ENCODE results near the gene CDC27.

DNA sequence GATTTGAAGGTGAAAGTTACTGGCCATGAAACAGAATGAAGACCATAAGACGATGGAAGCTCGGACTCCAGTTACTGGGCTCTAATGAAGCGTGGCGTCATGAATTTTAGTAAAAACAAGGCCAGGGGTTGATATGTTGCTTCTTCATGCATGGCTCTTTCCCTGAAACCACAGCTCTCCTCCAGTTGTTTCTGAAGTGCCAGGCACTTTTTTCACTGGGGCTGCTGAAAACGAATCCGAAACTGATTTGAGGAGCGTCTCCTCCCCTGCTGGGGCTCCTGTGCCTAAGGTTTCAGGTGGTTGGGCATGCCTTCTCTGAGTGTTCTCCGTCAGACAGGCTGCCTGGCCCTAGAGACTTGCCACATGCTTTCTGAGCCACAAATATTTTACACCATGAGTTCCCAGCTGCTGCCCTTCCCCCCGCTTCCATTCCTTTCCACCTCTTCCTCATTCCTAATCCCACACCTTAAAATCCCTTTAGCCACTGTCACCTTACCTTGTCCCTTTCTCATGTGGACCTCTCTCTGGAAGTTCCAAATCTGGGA is 16.4 kb upstream of the CDC27 start:
- TF ChIP-seq, protein P1, sequence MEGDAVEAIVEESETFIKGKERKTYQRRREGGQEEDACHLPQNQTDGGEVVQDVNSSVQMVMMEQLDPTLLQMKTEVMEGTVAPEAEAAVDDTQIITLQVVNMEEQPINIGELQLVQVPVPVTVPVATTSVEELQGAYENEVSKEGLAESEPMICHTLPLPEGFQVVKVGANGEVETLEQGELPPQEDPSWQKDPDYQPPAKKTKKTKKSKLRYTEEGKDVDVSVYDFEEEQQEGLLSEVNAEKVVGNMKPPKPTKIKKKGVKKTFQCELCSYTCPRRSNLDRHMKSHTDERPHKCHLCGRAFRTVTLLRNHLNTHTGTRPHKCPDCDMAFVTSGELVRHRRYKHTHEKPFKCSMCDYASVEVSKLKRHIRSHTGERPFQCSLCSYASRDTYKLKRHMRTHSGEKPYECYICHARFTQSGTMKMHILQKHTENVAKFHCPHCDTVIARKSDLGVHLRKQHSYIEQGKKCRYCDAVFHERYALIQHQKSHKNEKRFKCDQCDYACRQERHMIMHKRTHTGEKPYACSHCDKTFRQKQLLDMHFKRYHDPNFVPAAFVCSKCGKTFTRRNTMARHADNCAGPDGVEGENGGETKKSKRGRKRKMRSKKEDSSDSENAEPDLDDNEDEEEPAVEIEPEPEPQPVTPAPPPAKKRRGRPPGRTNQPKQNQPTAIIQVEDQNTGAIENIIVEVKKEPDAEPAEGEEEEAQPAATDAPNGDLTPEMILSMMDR (IDR thresholded peaks at IDR 0.05; ENCODE audit: extremely low read depth in 1 of 2, insufficient read depth in 1 of 2, low read depth in 1 of 2, low read length in 2 of 2): no peak
- TF ChIP-seq MYC (IDR thresholded peaks at IDR 0.05; ENCODE audit: low read depth, low read length) (no peak), FOS (IDR thresholded peaks at IDR 0.05; ENCODE audit: borderline replicate concordance, insufficient read depth, low read length) (no peak), JUN (IDR thresholded peaks at IDR 0.05; ENCODE audit: borderline replicate concordance, insufficient read depth, insufficient read length, low read depth) (no peak), POLR2A (IDR thresholded peaks at IDR 0.05; ENCODE audit: low read depth, low read length) (no peak), EZH2 (IDR thresholded peaks at IDR 0.05; ENCODE audit: borderline replicate concordance, low read depth, low read length, severe bottlenecking) (no peak), POLR2AphosphoS5 (IDR thresholded peaks at IDR 0.05; ENCODE audit: insufficient read depth, low read depth, low read length) (no peak)
